ENCODE measurements around the gene ZNF784. TPM values are rescaled to one million over a fixed set of nuclear protein-coding genes. Genes with fewer than 3 reads are reported as not detected.

ZNF784 gene
- total RNA-seq, 4 donors from 2014 or later: 5.7 to 10.3 (median 8.3) TPM

- intact Hi-C loops (cut with DNase I; ENCODE audit: low total_unique reads): no loop called here
- WGBS, 2 donors: 83 to 84% methylated on average over 9 of the region's 9 CpGs
- DNase-seq (ENCODE audit: low spot score in 2 of 2): no peak
- TF ChIP-seq POLR2A (IDR thresholded peaks at IDR 0.05) (no peak), CTCF (IDR thresholded peaks at IDR 0.05) (no peak)
- no peak overlapping the region for H3K4me3 ChIP-seq (ENCODE audit: low read depth, poor library complexity, severe bottlenecking)
Measured at GRCh38 chr19:55598034-55598433, 26.3 kb downstream of the ZNF784 start.

GRCh38 chr19:55597501-55597921 is 26.9 kb downstream of the ZNF784 start:
- DNase-seq (ENCODE audit: low spot score in 2 of 2): no peak
- 95 to 97% methylated on average over 30 of the region's 30 CpGs for WGBS, 2 donors
- intact Hi-C loops (cut with DNase I; ENCODE audit: low total_unique reads): no loop called here
- TF ChIP-seq CTCF (IDR thresholded peaks at IDR 0.05): no peak
- TF ChIP-seq POLR2A (IDR thresholded peaks at IDR 0.05): no peak
- no peak overlapping the region for H3K4me3 ChIP-seq (ENCODE audit: low read depth, poor library complexity, severe bottlenecking)

GRCh38 chr19:55596304-55596703 is 28.1 kb downstream of the ZNF784 start:
- 93 to 96% methylated on average over 3 of the region's 3 CpGs for WGBS, 2 donors
- H3K4me3 ChIP-seq (ENCODE audit: low read depth, poor library complexity, severe bottlenecking): no peak overlapping the region
- TF ChIP-seq CTCF (IDR thresholded peaks at IDR 0.05): no peak
- intact Hi-C loops (cut with DNase I; ENCODE audit: low total_unique reads): no loop called here
- no peak for DNase-seq (ENCODE audit: low spot score in 2 of 2)

- TF ChIP-seq POLR2A (IDR thresholded peaks at IDR 0.05) (no peak), CTCF (IDR thresholded peaks at IDR 0.05) (no peak)
- no peak overlapping the region for H3K4me3 ChIP-seq (ENCODE audit: low read depth, poor library complexity, severe bottlenecking)
- WGBS, 2 donors: 81 to 87% methylated on average over 4 of the region's 4 CpGs
- intact Hi-C loops (cut with DNase I; ENCODE audit: low total_unique reads): no loop called here
- DNase-seq (ENCODE audit: low spot score in 2 of 2): no peak
Measured at GRCh38 chr19:55594996-55595545, 29.3 kb downstream of the ZNF784 start.

- no peak overlapping the region for H3K4me3 ChIP-seq (ENCODE audit: low read depth, poor library complexity, severe bottlenecking)
- intact Hi-C loops (cut with DNase I; ENCODE audit: low total_unique reads): no loop called here
- WGBS, 2 donors: 89% methylated on average over 54 to 67 of the region's 68 CpGs
- no peak for TF ChIP-seq CTCF (IDR thresholded peaks at IDR 0.05)
- no peak for DNase-seq (ENCODE audit: low spot score in 2 of 2)
Measured at GRCh38 chr19:55593096-55593772, 31.1 kb downstream of the ZNF784 start.

Measured in lower leg skin (tissue), 4 donors.